Breast epithelium (tissue), 3 donors: ENCODE results near the gene MGAT4A.

Source experiments
- CTCF ChIP-seq, 3 donors: fragments of 450-650 bp; IDR thresholded peaks; one replicate each; pipeline ENCODE4 v1.5.1; 2016 to 2017; ENCODE audit warnings: antibody characterized with exemption in 3 of 3, mild to moderate bottlenecking in 3 of 3, moderate library complexity in 3 of 3
- POLR2A ChIP-seq: fragments of 450-650 bp; IDR thresholded peaks from one replicate; pipeline ENCODE4 v1.6.1; 2016; ENCODE audit warnings: antibody characterized with exemption, mild to moderate bottlenecking, moderate library complexity
- POLR2AphosphoS5 ChIP-seq, 3 donors: sonication (generic); formaldehyde crosslinking; IDR thresholded peaks; one replicate each; pipeline ENCODE4 v1.6.1; 2017; ENCODE audit warnings: antibody characterized with exemption in 3 of 3

GRCh38 chr2:98663511-98664090, 67.3 kb downstream of the MGAT4A start:
- no peak for TF ChIP-seq CTCF (IDR thresholded peaks at IDR 0.05)
- TF ChIP-seq POLR2A = no peak
- TF ChIP-seq POLR2AphosphoS5 (IDR thresholded peaks at IDR 0.05) = no peak
